Fibroblast of skin of right quadriceps (primary cell): ENCODE data around the gene SLC44A3.
A peak's percentile ranks its signal among the peaks of the same experiment; 100 is the strongest.
"Not testable (repeated sequence)": the region's sequence is repeated elsewhere in the genome, so short reads cannot be mapped to it uniquely, and the experiment has no call there.

Source experiments
- DNase-seq: peaks from one replicate; pipeline ENCODE4 v3.0.0-alpha.2; 2013

Gene SLC44A3

GRCh38 chr1:94840381-94840780 is 20.2 kb downstream of the SLC44A3 start:
- DNase-seq, result not testable (repeated sequence)

- no peak for DNase-seq
Observed at GRCh38 chr1:94840808-94841207, 20.7 kb downstream of the SLC44A3 start.

- DNase-seq, result no peak
Observed at GRCh38 chr1:94843430-94843829, 23.3 kb downstream of the SLC44A3 start.

- DNase-seq, result no peak
Observed at GRCh38 chr1:94843846-94844245, 23.7 kb downstream of the SLC44A3 start.

GRCh38 chr1:94846308-94846707 is 26.2 kb downstream of the SLC44A3 start:
- DNase-seq, result no peak

DNA sequence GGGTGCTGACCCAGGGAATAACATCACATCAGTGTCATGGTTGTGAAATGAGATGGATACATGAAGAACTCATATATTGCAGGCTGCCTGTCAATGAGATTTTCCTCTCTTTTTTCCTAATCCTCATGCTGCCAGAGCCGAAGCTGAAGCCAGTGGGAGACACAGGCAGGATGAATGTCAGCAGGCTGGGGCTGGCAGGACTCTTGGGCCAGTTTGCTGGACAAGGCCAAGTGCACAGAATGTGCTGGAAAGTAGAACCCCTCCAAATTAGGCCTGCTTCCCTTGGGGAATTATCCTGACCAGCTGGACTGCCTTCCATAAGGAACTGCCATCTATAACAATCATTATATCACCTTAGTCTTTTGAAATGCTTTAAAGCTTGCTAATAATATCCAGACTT is 31.4 kb downstream of the SLC44A3 start:
- DNase-seq, result no peak

GRCh38 chr1:94852788-94853187 is 32.6 kb downstream of the SLC44A3 start:
- peak; percentile 13 for DNase-seq

DNA sequence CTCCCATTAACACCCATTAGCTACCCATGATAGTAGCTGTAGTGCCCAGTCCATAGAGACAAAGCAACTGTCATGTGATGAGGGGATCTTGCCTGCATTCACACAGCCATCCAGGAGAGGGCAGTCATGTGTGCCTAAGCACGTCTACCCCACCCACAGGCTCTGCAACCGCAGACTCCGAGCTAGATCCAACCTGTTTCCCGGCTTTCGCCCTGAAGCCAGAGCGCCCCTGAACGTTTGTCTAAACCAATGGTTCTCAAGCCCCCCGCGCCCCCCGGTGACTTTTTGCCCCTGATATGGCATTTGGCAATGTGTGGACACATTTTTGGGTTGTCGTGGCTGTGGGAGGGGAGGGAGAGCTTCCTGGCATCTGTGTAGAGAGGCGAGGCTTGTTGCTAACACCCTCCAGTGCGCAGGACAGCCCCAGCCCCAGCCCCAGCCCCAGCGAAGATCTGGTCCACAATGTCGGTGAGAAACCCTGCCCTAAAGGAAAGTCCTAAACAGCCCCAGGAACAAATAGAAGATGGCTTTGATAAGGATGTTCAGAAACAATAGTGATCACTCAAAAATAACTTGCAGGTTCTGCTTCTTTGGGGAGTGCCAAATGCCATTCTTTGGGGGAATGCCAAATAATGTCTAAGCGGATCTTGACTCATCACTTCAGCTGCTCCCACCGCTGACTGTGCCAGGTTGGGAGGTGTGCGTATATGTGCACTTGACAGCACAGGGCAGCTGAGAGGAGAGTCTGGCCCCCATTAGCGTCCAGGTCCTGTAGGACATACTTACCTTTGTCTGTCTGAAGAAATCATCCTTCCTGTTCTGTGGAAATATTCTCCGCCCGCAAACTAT is 34.5 kb downstream of the SLC44A3 start:
- peak; percentile 86 for DNase-seq

GRCh38 chr1:94855307-94855700 is 35.1 kb downstream of the SLC44A3 start:
- peak; percentile 31 for DNase-seq

DNA sequence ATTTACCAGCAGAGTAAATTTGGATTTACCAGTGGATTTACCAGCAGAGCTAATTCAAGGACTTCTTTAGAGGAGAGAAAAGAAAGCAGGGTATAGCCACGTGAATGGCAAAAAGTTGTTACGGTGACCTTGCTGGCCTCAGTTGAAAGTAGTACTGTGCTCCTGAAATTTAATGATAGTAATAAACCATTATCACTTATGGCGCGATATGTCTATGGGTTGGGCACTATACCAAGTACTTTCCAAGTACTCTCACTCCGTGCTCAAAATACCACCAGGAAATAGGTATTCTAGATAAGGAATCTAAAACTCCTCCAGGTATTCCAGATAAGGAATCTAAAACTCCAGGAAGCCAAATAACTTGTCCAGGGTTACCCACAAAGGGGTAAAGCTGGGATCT is 35.8 kb downstream of the SLC44A3 start:
- DNase-seq, result no peak

DNA sequence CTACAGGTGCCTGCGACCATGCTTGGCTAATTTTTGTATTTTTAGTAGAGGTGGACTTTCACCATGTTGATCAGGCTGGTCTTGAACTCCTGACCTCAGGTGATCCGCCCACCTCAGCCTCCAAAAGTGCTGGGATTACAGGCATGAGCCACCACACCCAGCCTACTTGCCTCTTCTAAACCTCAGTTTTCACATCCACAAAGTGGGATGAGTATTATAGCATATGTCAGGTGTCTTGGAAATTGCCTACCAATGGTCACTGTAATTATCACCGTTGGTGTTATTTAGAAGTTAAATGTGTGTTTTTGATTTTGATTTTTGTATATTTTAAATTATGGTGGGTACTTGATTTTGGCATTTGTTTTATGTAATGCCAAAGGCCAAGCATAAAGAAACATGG is 36.7 kb downstream of the SLC44A3 start:
- no peak for DNase-seq

DNA sequence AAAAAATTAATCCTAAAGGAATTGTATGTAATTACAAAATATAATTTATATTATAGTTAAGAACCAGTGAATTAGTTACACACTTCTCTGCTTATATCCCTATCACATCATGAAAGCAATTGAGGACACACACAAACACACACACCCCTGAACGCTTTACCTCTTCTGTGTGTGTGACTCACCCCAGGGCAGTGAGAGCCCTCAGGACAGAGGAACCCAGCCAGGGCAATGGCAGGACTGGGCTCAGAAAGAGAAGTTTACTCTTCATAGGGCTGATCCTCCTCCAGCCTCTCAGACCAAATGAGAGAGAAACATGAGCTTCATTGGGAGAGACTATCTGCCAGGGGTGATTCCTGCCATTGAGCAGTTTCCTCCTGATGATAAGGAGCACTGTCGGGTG is 38.1 kb downstream of the SLC44A3 start:
- DNase-seq, result no peak

DNA sequence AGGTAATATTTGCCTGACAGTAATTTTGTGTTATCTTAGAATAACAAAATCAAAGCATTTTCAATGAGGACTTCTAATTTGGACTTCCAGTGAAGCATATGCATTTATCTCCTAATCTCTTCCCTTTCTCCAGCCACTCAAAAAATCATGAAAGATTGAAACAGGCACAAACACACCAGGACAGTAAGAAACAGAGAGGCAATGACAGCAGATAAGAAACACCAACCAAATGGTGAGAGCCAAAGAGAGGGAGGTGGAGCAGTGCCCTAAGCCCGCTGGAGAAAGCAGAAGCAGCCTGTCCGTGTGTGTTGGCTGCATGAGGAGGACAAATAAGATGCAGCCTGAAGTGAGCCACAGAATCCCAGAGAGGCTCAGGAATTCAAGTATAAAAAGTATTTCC is 39.0 kb downstream of the SLC44A3 start:
- no peak for DNase-seq

DNA sequence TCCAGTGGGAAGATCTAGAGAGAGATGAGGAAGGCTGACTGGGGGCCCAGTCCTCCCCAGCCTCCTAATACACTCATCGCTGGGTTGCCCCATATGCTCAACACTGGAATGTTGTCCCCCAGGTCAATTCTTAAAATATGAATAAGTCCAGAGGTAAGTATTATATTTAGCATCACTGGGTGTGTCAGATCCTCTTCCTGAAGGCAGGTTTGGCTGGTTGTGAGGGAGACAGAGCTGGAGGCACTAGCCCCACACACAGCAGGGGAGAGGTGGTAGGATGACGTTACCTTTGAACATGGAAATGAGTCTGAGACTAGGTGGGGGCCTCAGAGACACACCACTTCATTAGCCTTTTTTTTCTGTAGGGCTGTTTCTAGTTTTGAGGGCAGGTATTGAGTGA is 42.6 kb downstream of the SLC44A3 start:
- no peak for DNase-seq

- DNase-seq, result peak; percentile 82
Observed at GRCh38 chr1:94863297-94863911, 43.2 kb downstream of the SLC44A3 start.

GRCh38 chr1:94863919-94864318 is 43.8 kb downstream of the SLC44A3 start:
- DNase-seq, result peak; percentile 94

GRCh38 chr1:94864821-94865220 is 44.7 kb downstream of the SLC44A3 start:
- no peak for DNase-seq

DNA sequence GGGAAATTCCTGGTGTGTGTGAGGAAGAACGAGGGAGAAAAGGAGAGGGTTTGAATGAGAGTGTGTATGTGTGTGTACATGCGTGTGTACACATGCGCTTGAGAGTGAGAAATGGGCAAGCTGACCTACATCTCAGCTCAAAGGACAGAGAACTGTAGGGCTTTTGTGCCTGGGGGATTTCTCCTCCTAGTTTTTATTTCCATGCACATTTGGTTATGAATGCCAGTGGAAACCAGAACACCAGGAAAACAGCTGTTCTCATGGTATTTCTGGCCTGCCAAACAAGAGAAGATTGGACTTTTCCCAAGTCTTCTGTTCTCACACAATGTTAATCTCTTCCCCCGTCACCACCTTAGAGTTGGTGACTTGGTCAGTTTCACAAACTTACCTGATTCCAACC is 45.2 kb downstream of the SLC44A3 start:
- peak; percentile 77 for DNase-seq

GRCh38 chr1:94866164-94866807 is 46.1 kb downstream of the SLC44A3 start:
- DNase-seq, result peak; percentile 98

DNA sequence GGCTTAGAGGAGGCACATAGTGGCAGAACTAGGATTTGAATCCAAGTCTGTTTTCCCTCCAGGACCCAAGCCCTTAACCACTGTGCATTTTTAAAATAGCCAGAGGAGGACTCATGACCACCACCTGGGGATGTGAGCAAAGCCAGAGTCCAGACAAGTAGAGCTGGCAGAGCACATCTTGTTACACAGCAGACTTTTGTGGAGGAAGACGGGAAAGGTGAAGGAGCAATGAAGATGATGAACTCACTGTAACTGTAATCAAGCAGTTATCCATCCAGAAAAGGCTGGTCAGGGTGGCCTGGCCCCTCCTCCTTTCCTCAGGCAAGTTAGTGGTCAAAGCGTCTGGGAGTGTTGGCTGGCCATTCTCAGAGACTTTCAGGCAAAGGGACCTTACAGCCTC is 50.9 kb downstream of the SLC44A3 start:
- peak; percentile 32 for DNase-seq

DNA sequence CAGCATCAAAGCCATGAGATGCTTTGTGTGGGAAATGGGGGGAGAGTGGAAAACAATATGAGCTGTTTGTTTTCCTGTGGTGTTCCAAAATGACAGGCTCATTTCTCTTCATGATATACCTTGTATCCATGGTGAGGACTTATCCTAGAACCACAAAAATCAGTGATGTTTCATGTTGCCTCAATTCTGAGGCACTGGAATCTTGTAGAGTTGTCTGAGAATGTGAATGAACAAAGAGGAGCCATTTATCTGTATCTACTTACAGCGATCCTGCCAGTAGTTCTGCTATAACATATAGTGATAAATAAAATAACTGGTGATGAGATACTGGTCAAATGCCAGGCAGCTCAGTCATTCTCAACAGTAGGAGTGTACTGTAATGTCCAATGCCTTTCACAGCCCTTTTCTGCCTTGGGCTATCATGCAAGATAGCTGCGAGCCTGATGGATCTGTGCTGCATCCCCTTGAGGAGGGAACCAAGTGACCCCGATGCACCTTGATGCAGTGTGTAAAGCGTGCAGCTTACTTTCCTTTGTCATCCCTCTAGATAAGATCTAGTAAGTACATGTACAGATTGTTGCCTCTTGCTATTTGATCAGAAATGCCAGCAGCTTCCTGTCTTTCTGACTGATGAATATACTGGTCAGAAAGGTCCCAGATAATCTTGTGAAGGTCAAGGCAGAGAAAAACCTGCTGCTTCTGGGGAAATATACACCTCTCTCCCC is 52.8 kb downstream of the SLC44A3 start:
- no peak for DNase-seq

DNA sequence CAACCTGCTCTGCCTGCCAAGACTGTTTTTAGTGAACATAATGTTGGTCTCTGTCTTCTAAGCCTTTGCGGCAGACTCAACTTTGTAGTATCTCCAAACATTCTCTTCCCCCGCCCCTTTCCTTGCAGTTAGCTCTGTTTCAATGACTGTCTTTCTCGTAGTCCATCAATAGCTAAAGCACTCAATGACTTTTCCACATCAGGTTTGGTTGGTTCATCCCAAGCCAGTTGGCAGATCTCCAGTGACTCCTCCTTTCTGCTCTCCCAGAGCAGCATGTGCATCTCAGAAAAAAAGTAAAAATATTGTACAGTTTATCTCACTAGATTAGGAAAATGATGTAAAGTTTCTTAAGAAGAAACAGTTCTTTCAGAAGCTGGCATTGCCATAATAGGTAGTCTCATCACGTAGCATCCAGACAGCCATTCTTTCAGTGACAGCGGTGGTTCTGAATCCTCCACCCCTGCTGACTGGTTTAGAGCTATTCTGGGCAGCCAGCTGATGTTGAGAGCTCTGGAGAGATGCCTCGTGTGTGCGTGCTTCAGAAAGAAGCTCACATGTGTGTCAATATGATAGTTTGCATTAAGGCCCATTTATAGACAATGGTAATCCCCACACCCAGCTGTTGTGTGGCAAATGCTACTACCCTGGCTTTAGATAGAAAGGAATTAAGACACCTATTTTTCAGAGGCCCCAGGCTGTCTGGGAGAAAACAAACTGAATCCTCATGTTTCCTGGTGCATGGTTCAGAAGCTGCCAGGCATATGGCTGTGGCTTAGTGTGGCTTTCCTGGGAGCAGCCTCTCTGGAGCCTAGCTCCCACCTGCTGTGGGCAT is 53.6 kb downstream of the SLC44A3 start:
- peak; percentile 57 for DNase-seq
